ENCODE results near the gene FABP6.
"Not testable (repeated sequence)": the region's sequence is repeated elsewhere in the genome, so short reads cannot be mapped to it uniquely, and the experiment has no call there.

FABP6 gene

GRCh38 chr5:160229190-160229742 is at the start of gene FABP6:
Gene FABP6, plus strand, starts transcription at chr5:160229506. Its CDS starts 52 bp downstream, at chr5:160229558.
- no peak for FAIRE-seq

GRCh38 chr5:160180931-160181330 is 48.4 kb upstream of the FABP6 start:
- no peak for FAIRE-seq

GRCh38 chr5:160181965-160182622 is 47.2 kb upstream of the FABP6 start:
- no peak for FAIRE-seq

- FAIRE-seq: no peak
Measured at GRCh38 chr5:160183075-160183474, 46.2 kb upstream of the FABP6 start.

GRCh38 chr5:160185626-160186360 is 43.5 kb upstream of the FABP6 start:
- FAIRE-seq: no peak

- no peak for FAIRE-seq
Measured at GRCh38 chr5:160186480-160186879, 42.8 kb upstream of the FABP6 start.

- FAIRE-seq: no peak
Measured at GRCh38 chr5:160187091-160187490, 42.2 kb upstream of the FABP6 start.

- FAIRE-seq: no peak
Measured at GRCh38 chr5:160188141-160189015, 40.9 kb upstream of the FABP6 start.

GRCh38 chr5:160192424-160192823 is 36.9 kb upstream of the FABP6 start:
- no peak for FAIRE-seq

- not testable (repeated sequence) for FAIRE-seq
Measured at GRCh38 chr5:160193076-160193475, 36.2 kb upstream of the FABP6 start.

GRCh38 chr5:160193790-160194189 is 35.5 kb upstream of the FABP6 start:
- not testable (repeated sequence) for FAIRE-seq

GRCh38 chr5:160197341-160198144 is 31.8 kb upstream of the FABP6 start:
- no peak for FAIRE-seq

- no peak for FAIRE-seq
Measured at GRCh38 chr5:160198146-160198545, 31.2 kb upstream of the FABP6 start.

GRCh38 chr5:160198841-160199409 is 30.4 kb upstream of the FABP6 start:
- no peak for FAIRE-seq

- no peak for FAIRE-seq
Measured at GRCh38 chr5:160199410-160199911, 29.8 kb upstream of the FABP6 start.

GRCh38 chr5:160207061-160207460 is 22.2 kb upstream of the FABP6 start:
- no peak for FAIRE-seq

GRCh38 chr5:160209917-160210316 is 19.4 kb upstream of the FABP6 start:
- FAIRE-seq: no peak

GRCh38 chr5:160210606-160211005 is 18.7 kb upstream of the FABP6 start:
- no peak for FAIRE-seq

- no peak for FAIRE-seq
Measured at GRCh38 chr5:160211352-160211751, 18.0 kb upstream of the FABP6 start.

GRCh38 chr5:160213537-160213936 is 15.8 kb upstream of the FABP6 start:
- no peak for FAIRE-seq

GRCh38 chr5:160219356-160219755 is 9.9 kb upstream of the FABP6 start:
- no peak for FAIRE-seq

- FAIRE-seq: no peak
Measured at GRCh38 chr5:160221082-160221481, 8.2 kb upstream of the FABP6 start.

Measured in endometrium (tissue), 2 donors.